ENCODE results near the gene SLC16A7. TPM values are rescaled to one million over a fixed set of nuclear protein-coding genes. Genes with fewer than 3 reads are reported as not detected.

Gene SLC16A7
- total RNA-seq, result 10 to 100 TPM in 3 of 4 donors, under 1 TPM in 1; 0.80 to 29.9 (median 12.3) TPM

GRCh38 chr12:59595883-59596540 is at the start of gene SLC16A7:
TSS of gene SLC16A7 (plus strand) at chr12:59596029. CDS start at chr12:59704802, 108,773 bp downstream.
- intact Hi-C loops (cut with DNase I; ENCODE audit: low total_unique reads) (no loop called here), in situ Hi-C loops (cut with MboI; ENCODE audit: low pct_ligation_motif_present in 1 of 4, low pct_unique_long_range_greater_than_20kb in 1 of 4, low sequenced_read_pairs in 3 of 4) (no loop called here)
- H3K4me1 ChIP-seq, result peaks cover 7 to 22% (median 12%) of the 10 kb centered on the region in 4 donors
- DNase-seq, result peak; percentile 83
- 0 to 1% methylated on average over 5 to 23 of the region's 61 CpGs for WGBS, 2 donors (ENCODE audit: low coverage in 1 of 2)
- H3K36me3 ChIP-seq, result no peaks in the 10 kb centered on the region
- TF ChIP-seq EP300 (IDR thresholded peaks at IDR 0.05; ENCODE audit: low read depth) (no peak), POLR2AphosphoS5 (IDR thresholded peaks at IDR 0.05) (peak; percentile 31 to 54 (median 33))
- no peaks in the 10 kb centered on the region for H3K9me3 ChIP-seq
- H3K27me3 ChIP-seq, result no peaks in the 10 kb centered on the region
- H3K4me3 ChIP-seq, result peak within 1 kb of the TSS; percentile 13 to 61 (median 53)
- H3K27ac ChIP-seq, result peak within 1 kb of the TSS; percentile 88 to 96 (median 94)

GRCh38 chr12:59548930-59549329 is 46.9 kb upstream of the SLC16A7 start:
- H3K4me1 ChIP-seq, result no peaks in the 10 kb centered on the region
- intact Hi-C loops (cut with DNase I; ENCODE audit: low total_unique reads), result no loop called here
- no peak overlapping the region for H3K4me3 ChIP-seq
- H3K27ac ChIP-seq, result no peak overlapping the region
- TF ChIP-seq POLR2A (IDR thresholded peaks at IDR 0.05), result no peak
- TF ChIP-seq EP300 (IDR thresholded peaks at IDR 0.05; ENCODE audit: low read depth), result no peak
- TF ChIP-seq POLR2AphosphoS5 (IDR thresholded peaks at IDR 0.05), result no peak
- no peak for TF ChIP-seq CTCF (IDR thresholded peaks at IDR 0.05)
- DNase-seq, result no peak
- in situ Hi-C loops (cut with MboI; ENCODE audit: low pct_ligation_motif_present in 1 of 4, low pct_unique_long_range_greater_than_20kb in 1 of 4, low sequenced_read_pairs in 3 of 4), result no loop called here
- H3K9me3 ChIP-seq, result no peaks in the 10 kb centered on the region
- 55% methylated on average over 3 of the region's 3 CpGs; no CpG with 5 or more reads in 1 of the 2 donors for WGBS, 2 donors (ENCODE audit: low coverage in 1 of 2)
- no peaks in the 10 kb centered on the region for H3K27me3 ChIP-seq
- no peaks in the 10 kb centered on the region for H3K36me3 ChIP-seq

- H3K9me3 ChIP-seq, result no peaks in the 10 kb centered on the region
- H3K4me1 ChIP-seq, result no peaks in the 10 kb centered on the region
- intact Hi-C loops (cut with DNase I; ENCODE audit: low total_unique reads), result no loop called here
- no peaks in the 10 kb centered on the region for H3K27me3 ChIP-seq
- H3K27ac ChIP-seq, result no peak overlapping the region
- TF ChIP-seq EP300 (IDR thresholded peaks at IDR 0.05; ENCODE audit: low read depth) (no peak), POLR2AphosphoS5 (IDR thresholded peaks at IDR 0.05) (no peak), CTCF (IDR thresholded peaks at IDR 0.05) (no peak), POLR2A (IDR thresholded peaks at IDR 0.05) (no peak)
- no peaks in the 10 kb centered on the region for H3K36me3 ChIP-seq
- no peak overlapping the region for H3K4me3 ChIP-seq
- in situ Hi-C loops (cut with MboI; ENCODE audit: low pct_ligation_motif_present in 1 of 4, low pct_unique_long_range_greater_than_20kb in 1 of 4, low sequenced_read_pairs in 3 of 4), result no loop called here
- WGBS, 2 donors (ENCODE audit: low coverage in 1 of 2), result 56 to 57% methylated on average over 2 of the region's 2 CpGs
- DNase-seq, result no peak
These were observed 36.1 kb upstream of the SLC16A7 start for GRCh38 chr12:59559696-59560095.

GRCh38 chr12:59570145-59570544 is 25.7 kb upstream of the SLC16A7 start:
- Histone ChIP-seq H3K9me3 (no peaks in the 10 kb centered on the region), H3K27me3 (no peaks in the 10 kb centered on the region), H3K4me1 (no peaks in the 10 kb centered on the region), H3K4me3 (no peak overlapping the region), H3K36me3 (no peaks in the 10 kb centered on the region), H3K27ac (no peak overlapping the region)
- in situ Hi-C loops (cut with MboI; ENCODE audit: low pct_ligation_motif_present in 1 of 4, low pct_unique_long_range_greater_than_20kb in 1 of 4, low sequenced_read_pairs in 3 of 4), result no loop called here
- no peak for TF ChIP-seq EP300 (IDR thresholded peaks at IDR 0.05; ENCODE audit: low read depth)
- no peak for TF ChIP-seq CTCF (IDR thresholded peaks at IDR 0.05)
- no peak for TF ChIP-seq POLR2A (IDR thresholded peaks at IDR 0.05)
- TF ChIP-seq POLR2AphosphoS5 (IDR thresholded peaks at IDR 0.05), result no peak
- DNase-seq, result no peak
- WGBS, 2 donors (ENCODE audit: low coverage in 1 of 2), result 83 to 94% methylated on average over 4 to 5 of the region's 5 CpGs
- intact Hi-C loops (cut with DNase I; ENCODE audit: low total_unique reads), result no loop called here

GRCh38 chr12:59574406-59574805 is 21.4 kb upstream of the SLC16A7 start:
- Histone ChIP-seq H3K9me3 (no peaks in the 10 kb centered on the region), H3K36me3 (no peaks in the 10 kb centered on the region), H3K27me3 (no peaks in the 10 kb centered on the region), H3K4me3 (no peak overlapping the region), H3K4me1 (no peaks in the 10 kb centered on the region), H3K27ac (no peak overlapping the region)
- in situ Hi-C loops (cut with MboI; ENCODE audit: low pct_ligation_motif_present in 1 of 4, low pct_unique_long_range_greater_than_20kb in 1 of 4, low sequenced_read_pairs in 3 of 4), result no loop called here
- intact Hi-C loops (cut with DNase I; ENCODE audit: low total_unique reads), result no loop called here
- no peak for DNase-seq
- TF ChIP-seq CTCF (IDR thresholded peaks at IDR 0.05) (no peak), EP300 (IDR thresholded peaks at IDR 0.05; ENCODE audit: low read depth) (no peak), POLR2AphosphoS5 (IDR thresholded peaks at IDR 0.05) (no peak), POLR2A (IDR thresholded peaks at IDR 0.05) (no peak)
